ENCODE measurements around the gene ZSWIM6. TPM values are rescaled to one million over a fixed set of nuclear protein-coding genes. Genes with fewer than 3 reads are reported as not detected.

The ZSWIM6 gene
- total and polyA plus RNA-seq, 2 donors = 6.0 to 21.4 TPM

GRCh38 chr5:61385627-61386026 lies 53.6 kb downstream of the ZSWIM6 start:
- Histone ChIP-seq H3K4me1 (ENCODE audit: insufficient read depth) (no peaks in the 10 kb centered on the region), H3K27ac (ENCODE audit: low read depth) (no peak overlapping the region)
- WGBS = 95% methylated on average over 3 of the region's 3 CpGs

GRCh38 chr5:61386045-61386800 lies 54.2 kb downstream of the ZSWIM6 start:
- no peak for DNase-seq (ENCODE audit: extremely low spot score)
- no peaks in the 10 kb centered on the region for H3K36me3 ChIP-seq (ENCODE audit: insufficient read depth)
- H3K4me3 ChIP-seq (ENCODE audit: low read depth, low read length) = no peak overlapping the region
- H3K4me1 ChIP-seq (ENCODE audit: insufficient read depth) = no peaks in the 10 kb centered on the region
- H3K27ac ChIP-seq (ENCODE audit: low read depth) = no peak overlapping the region
- WGBS = 54% methylated on average over 2 of the region's 2 CpGs

More at GRCh38 chr5:61385627-61386026, 53.6 kb downstream of the ZSWIM6 start:
- Histone ChIP-seq H3K4me3 (ENCODE audit: low read depth, low read length) (no peak overlapping the region), H3K36me3 (ENCODE audit: insufficient read depth) (no peaks in the 10 kb centered on the region)
- no peak for DNase-seq (ENCODE audit: extremely low spot score)

- Histone ChIP-seq H3K4me1 (ENCODE audit: insufficient read depth) (no peaks in the 10 kb centered on the region), H3K4me3 (ENCODE audit: low read depth, low read length) (no peak overlapping the region), H3K36me3 (ENCODE audit: insufficient read depth) (no peaks in the 10 kb centered on the region), H3K27ac (ENCODE audit: low read depth) (no peak overlapping the region)
- 51% methylated on average over 3 of the region's 3 CpGs for WGBS
- DNase-seq (ENCODE audit: extremely low spot score) = no peak
Measured at GRCh38 chr5:61389609-61390008, 57.6 kb downstream of the ZSWIM6 start.

GRCh38 chr5:61394078-61394704 lies 62.1 kb downstream of the ZSWIM6 start:
- WGBS = 98% methylated on average over 1 of the region's 1 CpG
- no peak for DNase-seq (ENCODE audit: extremely low spot score)
- Histone ChIP-seq H3K4me3 (ENCODE audit: low read depth, low read length) (no peak overlapping the region), H3K27ac (ENCODE audit: low read depth) (no peak overlapping the region), H3K36me3 (ENCODE audit: insufficient read depth) (no peaks in the 10 kb centered on the region), H3K4me1 (ENCODE audit: insufficient read depth) (no peaks in the 10 kb centered on the region)

DNA sequence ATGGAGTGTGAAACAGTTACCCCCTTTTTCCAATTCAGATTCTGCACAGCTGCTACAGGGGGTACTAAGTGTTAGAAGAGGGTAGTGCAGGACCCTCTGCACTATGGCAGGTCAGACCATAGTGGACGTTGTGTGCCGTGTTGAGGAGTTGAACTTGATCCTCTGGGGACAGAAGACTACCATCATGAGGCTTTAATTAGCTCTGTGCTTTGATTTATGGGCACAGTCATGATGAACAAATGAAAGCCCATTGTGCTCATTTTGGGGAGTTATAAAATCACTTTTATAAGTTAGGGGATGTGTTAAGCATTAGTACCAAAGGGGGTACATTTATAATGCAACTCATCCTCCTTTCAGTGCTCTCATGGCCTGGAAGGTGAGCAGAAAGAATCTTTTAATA lies 62.7 kb downstream of the ZSWIM6 start:
- Histone ChIP-seq H3K4me1 (ENCODE audit: insufficient read depth) (no peaks in the 10 kb centered on the region), H3K27ac (ENCODE audit: low read depth) (no peak overlapping the region), H3K36me3 (ENCODE audit: insufficient read depth) (no peaks in the 10 kb centered on the region), H3K4me3 (ENCODE audit: low read depth, low read length) (no peak overlapping the region)
- WGBS = 86% methylated on average over 2 of the region's 2 CpGs
- DNase-seq (ENCODE audit: extremely low spot score) = no peak

DNA sequence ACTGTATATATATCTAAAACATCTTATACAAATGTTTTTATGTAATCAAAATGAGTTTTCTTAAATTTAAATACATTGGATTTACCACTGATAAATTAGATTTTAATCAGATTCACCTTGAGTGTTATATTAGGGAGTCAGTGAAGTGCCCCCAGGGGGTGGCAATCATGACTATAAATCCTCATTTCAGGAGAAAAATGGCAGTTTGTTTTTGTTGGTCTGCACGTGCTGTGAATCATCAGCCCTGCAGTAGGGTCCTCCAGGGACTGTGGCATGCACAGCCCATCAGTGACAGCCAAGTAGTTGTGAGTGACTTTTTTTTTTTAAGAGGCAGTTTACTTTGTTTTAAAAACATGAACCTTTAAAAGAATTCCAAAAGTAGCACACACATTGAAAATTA lies 65.2 kb downstream of the ZSWIM6 start:
- Histone ChIP-seq H3K4me1 (ENCODE audit: insufficient read depth) (no peaks in the 10 kb centered on the region), H3K4me3 (ENCODE audit: low read depth, low read length) (no peak overlapping the region), H3K27ac (ENCODE audit: low read depth) (no peak overlapping the region), H3K36me3 (ENCODE audit: insufficient read depth) (no peaks in the 10 kb centered on the region)
- WGBS = 30% methylated on average over 1 of the region's 1 CpG
- DNase-seq (ENCODE audit: extremely low spot score) = no peak

GRCh38 chr5:61397937-61398336 lies 65.9 kb downstream of the ZSWIM6 start:
- H3K4me1 ChIP-seq (ENCODE audit: insufficient read depth) = no peaks in the 10 kb centered on the region
- no peak for DNase-seq (ENCODE audit: extremely low spot score)
- WGBS = 96% methylated on average over 2 of the region's 2 CpGs
- H3K27ac ChIP-seq (ENCODE audit: low read depth) = no peak overlapping the region
- H3K36me3 ChIP-seq (ENCODE audit: insufficient read depth) = no peaks in the 10 kb centered on the region
- H3K4me3 ChIP-seq (ENCODE audit: low read depth, low read length) = no peak overlapping the region

DNA sequence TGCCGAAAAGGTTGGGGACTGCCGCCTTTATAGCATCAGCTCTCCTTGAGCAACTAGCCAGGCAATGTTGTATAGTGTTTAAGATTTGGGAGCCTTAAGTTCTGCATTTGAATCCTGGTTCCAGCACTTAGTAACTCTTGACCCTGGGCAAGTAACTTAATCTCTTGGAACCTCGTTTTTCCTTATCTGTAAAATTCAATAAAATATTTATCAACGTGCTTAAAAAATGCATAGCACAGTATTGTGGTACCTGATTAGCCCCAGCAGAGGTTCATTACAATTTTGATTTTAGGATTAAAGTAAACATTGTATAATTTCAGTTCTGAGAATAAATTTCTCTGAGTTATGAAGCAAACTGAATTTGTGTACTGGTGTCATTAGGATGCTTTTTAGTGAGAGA lies 66.4 kb downstream of the ZSWIM6 start:
- H3K4me3 ChIP-seq (ENCODE audit: low read depth, low read length) = no peak overlapping the region
- 64% methylated on average over 4 of the region's 4 CpGs for whole genome bisulfite sequencing
- H3K36me3 ChIP-seq (ENCODE audit: insufficient read depth) = no peaks in the 10 kb centered on the region
- DNase-seq (ENCODE audit: extremely low spot score) = no peak
- H3K4me1 ChIP-seq (ENCODE audit: insufficient read depth) = no peaks in the 10 kb centered on the region
- H3K27ac ChIP-seq (ENCODE audit: low read depth) = no peak overlapping the region

DNA sequence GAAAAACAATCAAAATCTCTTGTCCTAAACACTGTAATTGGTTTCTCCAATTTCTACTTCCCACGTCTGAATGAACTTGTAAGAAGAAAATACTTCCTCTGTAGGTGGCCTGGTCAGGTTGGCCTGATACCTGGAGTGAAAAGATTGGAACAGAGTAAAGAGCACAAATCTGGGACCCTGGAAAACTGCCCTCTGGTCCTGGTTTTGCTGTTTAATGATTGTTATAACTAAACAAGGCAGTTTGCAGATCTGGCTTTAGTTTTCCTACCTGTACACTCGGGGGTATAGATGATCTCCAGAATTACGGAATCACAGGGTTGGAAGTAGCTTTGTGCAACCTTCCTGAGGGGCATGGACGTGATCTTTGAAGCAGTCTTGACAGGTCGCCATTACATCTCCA lies 67.6 kb downstream of the ZSWIM6 start:
- DNase-seq (ENCODE audit: extremely low spot score) = no peak
- Histone ChIP-seq H3K27ac (ENCODE audit: low read depth) (no peak overlapping the region), H3K36me3 (ENCODE audit: insufficient read depth) (no peaks in the 10 kb centered on the region), H3K4me3 (ENCODE audit: low read depth, low read length) (no peak overlapping the region), H3K4me1 (ENCODE audit: insufficient read depth) (no peaks in the 10 kb centered on the region)
- 93% methylated on average over 5 of the region's 5 CpGs for WGBS

DNA sequence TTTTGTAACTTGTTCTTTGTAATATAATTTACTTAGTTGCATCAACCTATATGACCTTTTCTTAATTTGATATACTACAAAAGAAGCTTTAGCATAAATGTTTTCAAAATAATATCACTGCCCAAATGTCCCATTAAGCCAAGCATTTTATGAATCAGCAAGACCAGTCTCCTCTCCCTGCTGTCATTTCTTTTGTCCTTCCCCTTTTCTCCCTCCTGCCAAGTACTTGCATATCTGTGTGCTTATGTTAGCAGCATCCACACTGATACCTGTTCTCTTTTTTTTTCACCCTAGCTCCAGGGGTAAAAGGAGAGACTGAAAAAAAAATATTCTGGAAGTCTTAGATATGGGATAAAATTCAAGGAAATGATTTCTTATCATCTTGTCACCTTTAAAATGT lies 69.7 kb downstream of the ZSWIM6 start:
- Histone ChIP-seq H3K36me3 (ENCODE audit: insufficient read depth) (no peaks in the 10 kb centered on the region), H3K4me3 (ENCODE audit: low read depth, low read length) (no peak overlapping the region), H3K27ac (ENCODE audit: low read depth) (no peak overlapping the region), H3K4me1 (ENCODE audit: insufficient read depth) (no peaks in the 10 kb centered on the region)
- DNase-seq (ENCODE audit: extremely low spot score) = no peak

- Histone ChIP-seq H3K27ac (ENCODE audit: low read depth) (no peak overlapping the region), H3K36me3 (ENCODE audit: insufficient read depth) (no peaks in the 10 kb centered on the region), H3K4me1 (ENCODE audit: insufficient read depth) (no peaks in the 10 kb centered on the region), H3K4me3 (ENCODE audit: low read depth, low read length) (no peak overlapping the region)
- no peak for DNase-seq (ENCODE audit: extremely low spot score)
Measured at GRCh38 chr5:61402244-61402823, 70.3 kb downstream of the ZSWIM6 start.

GRCh38 chr5:61402970-61403900 lies 71.2 kb downstream of the ZSWIM6 start:
- Histone ChIP-seq H3K36me3 (ENCODE audit: insufficient read depth) (no peaks in the 10 kb centered on the region), H3K27ac (ENCODE audit: low read depth) (no peak overlapping the region), H3K4me3 (ENCODE audit: low read depth, low read length) (no peak overlapping the region), H3K4me1 (ENCODE audit: insufficient read depth) (no peaks in the 10 kb centered on the region)
- no peak for DNase-seq (ENCODE audit: extremely low spot score)
- 68% methylated on average over 4 of the region's 4 CpGs for WGBS

DNA sequence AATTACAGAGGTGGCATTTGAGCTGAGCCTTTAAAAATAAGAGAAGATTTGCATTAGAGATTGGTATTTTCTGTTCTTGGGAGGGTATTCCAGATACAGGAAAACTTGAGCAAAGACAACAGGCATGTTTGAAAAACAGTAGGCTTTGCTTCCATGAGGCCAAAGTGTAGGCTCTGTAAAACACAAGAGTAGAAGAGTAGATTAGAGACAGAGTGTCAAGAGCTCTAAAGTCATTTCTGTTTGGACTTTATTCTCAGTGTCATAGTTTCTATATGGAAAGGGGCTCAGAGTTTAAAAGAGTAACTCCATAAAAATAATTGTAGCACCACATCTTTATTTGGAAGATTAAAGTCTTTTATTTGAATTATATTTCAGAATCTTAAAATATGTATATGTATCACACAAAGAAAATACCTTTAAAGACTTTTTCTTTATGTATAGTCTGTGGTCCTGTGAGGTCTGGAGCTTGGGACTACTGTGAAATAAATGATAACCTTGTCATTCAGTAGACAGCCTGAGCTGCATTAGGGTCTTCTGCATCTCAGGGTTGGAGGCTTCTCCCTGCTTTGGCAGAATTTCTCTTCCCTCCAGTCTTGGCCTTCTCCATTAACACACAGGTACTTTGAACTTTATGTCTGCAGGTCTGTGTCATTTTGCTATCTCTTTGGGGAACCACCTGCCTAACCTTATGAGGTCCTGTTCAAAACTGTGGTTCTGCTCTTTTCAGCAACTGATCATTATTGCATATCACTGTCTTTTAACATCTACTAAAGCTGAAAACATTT lies 73.6 kb downstream of the ZSWIM6 start:
- H3K36me3 ChIP-seq (ENCODE audit: insufficient read depth) = no peaks in the 10 kb centered on the region
- DNase-seq (ENCODE audit: extremely low spot score) = no peak
- no peak overlapping the region for H3K4me3 ChIP-seq (ENCODE audit: low read depth, low read length)
- no peak overlapping the region for H3K27ac ChIP-seq (ENCODE audit: low read depth)
- H3K4me1 ChIP-seq (ENCODE audit: insufficient read depth) = no peaks in the 10 kb centered on the region
